ENCODE measurements around the gene CBX7.

DNA sequence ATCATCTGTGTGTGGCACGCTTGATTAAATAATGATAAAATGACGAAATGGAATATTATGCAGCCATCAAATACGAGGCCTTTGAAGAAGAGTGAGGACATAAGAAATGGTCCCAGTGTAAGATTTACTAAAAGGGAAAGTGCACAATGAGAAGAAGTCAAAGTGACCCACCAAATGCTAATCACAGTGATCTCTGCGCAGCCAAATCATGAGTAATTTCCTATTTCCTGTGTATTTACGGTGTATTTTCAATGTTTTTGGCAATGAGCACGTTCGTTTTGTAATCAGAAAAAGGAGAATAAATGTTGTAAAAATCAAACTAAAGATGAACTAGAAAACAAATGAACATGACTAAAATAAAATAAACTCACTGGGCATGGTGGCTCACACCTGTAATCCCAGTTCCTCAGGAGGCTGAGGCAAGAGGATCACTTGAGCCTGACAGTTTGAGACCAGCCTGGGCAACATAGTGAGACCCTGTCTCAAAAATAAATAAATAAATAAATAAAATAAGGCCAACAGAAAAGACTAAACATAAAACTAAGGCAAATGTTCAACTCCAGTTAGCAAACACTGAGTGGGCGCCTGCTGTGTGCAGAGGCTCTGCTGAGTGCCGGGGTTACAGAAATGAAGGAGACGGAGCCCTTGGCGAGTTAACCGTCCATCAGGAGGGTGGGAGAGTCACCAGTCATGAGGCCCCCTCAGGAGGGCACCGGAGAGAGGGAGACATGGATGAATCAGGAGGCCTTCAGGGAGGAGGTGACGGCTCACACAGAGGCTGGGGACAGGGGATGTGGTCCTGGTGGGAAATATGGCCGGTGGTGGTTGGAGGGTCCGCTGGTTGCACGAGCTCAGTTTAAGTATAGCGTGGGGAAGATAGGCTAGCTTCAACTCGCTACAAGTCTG, 26.0 kb upstream of the CBX7 start:
- TF ChIP-seq POLR2AphosphoS5 (IDR thresholded peaks at IDR 0.05; ENCODE audit: borderline replicate concordance, low read depth, low read length): no peak
- no peak for TF ChIP-seq EZH2 (IDR thresholded peaks at IDR 0.05)
